ENCODE measurements around the gene CLASP2.
"Not testable (repeated sequence)": the region's sequence is repeated elsewhere in the genome, so short reads cannot be mapped to it uniquely, and the experiment has no call there.

CLASP2 gene

DNA sequence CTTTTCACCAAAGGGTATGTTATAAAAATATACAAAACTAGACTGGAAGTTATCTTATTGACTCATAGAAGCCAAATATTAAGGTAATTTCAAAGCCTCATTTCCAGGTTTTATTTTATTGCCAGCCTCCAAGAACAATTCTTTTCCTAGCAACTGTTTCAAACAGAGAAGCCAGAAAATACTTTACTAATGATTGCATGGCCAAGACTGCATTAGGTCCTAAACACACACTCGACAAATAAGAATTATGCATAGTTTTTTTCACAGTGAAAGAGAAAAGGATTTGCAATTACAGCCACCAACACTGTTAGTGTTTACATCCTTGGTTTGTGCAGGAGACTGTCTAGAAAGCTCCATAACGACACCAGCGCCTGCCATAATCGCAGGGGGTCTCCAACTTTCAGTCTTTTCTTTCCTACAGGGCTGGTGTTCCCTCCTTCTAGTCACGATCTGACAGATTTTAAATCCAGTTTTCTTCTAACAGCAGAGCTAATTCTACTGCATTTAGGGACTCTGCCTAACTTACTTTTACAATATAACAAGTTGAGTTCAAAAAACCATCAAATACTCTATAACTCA is 58.1 kb downstream of the CLASP2 start:
- Mint-ChIP-seq H3K9me3 (no peaks in the 10 kb centered on the region), H3K27ac (peak overlapping the region; percentile 72), H3K4me3 (no peak overlapping the region), H3K36me3 (peaks cover 24% of the 10 kb centered on the region), H3K27me3 (no peaks in the 10 kb centered on the region), H3K4me1 (peaks cover 29% of the 10 kb centered on the region)
- ATAC-seq: no peak

DNA sequence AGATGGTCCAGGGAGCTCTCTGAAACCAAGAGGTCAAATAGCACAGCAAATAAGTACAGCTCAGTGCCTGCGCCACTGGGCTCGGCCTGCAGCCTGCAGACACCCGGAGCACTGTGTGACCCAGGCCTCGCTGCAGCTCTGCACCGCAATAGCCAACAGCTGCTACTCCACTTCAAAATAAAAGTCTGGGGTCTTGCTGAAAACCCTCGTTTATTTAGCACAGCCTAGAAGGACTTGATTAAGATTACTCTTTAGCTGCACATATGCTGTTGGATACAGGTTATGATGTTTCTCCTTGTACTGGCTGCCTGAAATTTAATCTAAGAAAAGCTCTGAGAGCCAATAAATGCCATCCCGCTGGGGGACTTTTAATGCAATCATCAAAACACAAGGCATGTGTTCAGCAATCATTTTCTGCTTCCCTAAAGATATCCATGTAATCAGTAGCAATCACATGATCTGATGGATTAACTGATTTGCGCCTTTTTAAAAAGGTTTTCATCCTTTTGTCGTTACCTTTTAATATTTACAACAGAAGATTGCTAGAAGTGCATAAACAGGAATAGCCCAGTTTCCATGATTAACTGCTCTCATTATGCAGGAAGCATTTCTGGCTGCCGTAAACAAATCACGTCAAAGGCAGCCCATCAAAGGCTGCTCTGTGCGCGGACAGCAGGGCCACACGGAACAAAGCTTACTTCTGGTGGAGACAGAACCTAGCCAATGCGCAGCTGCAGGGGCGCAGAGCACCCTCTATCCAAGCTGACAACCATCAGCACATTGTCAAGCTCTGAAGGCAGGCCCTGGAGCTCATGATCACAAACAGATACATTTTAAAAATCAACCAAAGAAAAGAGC is 58.8 kb downstream of the CLASP2 start:
- peaks cover 24% of the 10 kb centered on the region for H3K4me1 Mint-ChIP-seq
- H3K27me3 Mint-ChIP-seq: no peaks in the 10 kb centered on the region
- peak overlapping the region; percentile 72 for H3K27ac Mint-ChIP-seq
- H3K4me3 Mint-ChIP-seq: peak overlapping the region; percentile 69
- H3K9me3 Mint-ChIP-seq: no peaks in the 10 kb centered on the region
- H3K36me3 Mint-ChIP-seq: peaks cover 20% of the 10 kb centered on the region
- ATAC-seq: peak; percentile 89

DNA sequence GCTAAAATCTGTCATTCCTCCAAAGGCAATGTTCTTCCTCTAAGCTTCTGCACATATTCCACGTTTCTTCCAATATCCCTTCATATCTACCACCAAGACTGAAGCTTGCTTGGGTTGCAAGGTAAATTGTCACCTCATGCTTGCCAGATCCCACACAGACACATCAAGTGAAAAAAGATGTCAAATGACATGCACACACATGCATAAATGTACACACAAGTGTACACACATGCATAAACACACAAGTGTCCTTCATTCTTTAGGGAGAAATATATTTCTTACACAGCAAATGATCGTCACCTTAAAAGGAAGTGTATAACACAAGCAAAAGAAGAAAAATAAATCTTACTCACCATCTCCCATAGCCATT is 59.4 kb downstream of the CLASP2 start:
- peaks cover 19% of the 10 kb centered on the region for H3K36me3 Mint-ChIP-seq
- H3K27ac Mint-ChIP-seq: peak overlapping the region; percentile 72
- no peak for ATAC-seq
- H3K4me3 Mint-ChIP-seq: peak overlapping the region; percentile 69
- no peaks in the 10 kb centered on the region for H3K9me3 Mint-ChIP-seq
- H3K27me3 Mint-ChIP-seq: no peaks in the 10 kb centered on the region
- H3K4me1 Mint-ChIP-seq: peaks cover 28% of the 10 kb centered on the region

DNA sequence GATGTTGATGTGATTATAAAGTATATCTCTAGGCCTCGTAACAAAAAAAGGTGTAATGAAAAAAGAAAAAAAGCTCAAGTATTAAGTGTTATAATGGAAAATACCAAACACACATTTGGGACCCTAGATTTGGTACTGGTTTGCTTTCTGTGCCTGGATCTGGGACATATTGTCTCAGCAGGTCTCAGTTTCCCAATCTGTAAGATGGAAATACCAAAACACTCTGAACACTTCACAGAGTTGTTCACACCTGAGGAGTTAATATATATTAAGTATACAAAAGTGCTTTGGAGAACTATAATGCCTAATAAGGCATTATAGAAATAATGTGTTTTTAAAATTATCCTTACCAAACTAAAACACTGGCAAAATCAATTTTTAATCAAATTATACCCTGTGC is 60.0 kb downstream of the CLASP2 start:
- H3K4me3 Mint-ChIP-seq: no peak overlapping the region
- H3K4me1 Mint-ChIP-seq: peaks cover 28% of the 10 kb centered on the region
- no peak overlapping the region for H3K27ac Mint-ChIP-seq
- no peak for ATAC-seq
- H3K27me3 Mint-ChIP-seq: no peaks in the 10 kb centered on the region
- no peaks in the 10 kb centered on the region for H3K9me3 Mint-ChIP-seq
- peaks cover 14% of the 10 kb centered on the region for H3K36me3 Mint-ChIP-seq

DNA sequence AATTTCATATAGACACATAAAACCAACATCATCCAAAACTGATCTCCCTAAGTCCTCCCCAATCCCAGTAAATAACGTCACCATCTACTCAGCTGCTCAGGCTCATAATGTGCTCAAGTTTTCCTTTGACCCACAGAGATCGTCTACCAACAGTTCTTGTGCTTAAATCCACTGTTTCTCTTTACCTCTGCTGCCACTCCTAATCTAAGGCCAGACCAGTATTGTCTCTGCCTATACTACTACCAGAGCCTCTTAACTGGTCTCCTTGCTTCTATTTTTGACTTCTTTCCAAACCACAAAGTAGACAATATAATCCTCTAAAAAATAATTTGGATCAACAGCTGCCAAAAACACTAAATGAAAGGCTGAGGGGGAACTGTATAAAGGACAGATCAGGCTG is 65.3 kb downstream of the CLASP2 start:
- ATAC-seq: no peak
- no peaks in the 10 kb centered on the region for H3K27me3 Mint-ChIP-seq
- no peak overlapping the region for H3K4me3 Mint-ChIP-seq
- H3K9me3 Mint-ChIP-seq: no peaks in the 10 kb centered on the region
- peaks cover 31% of the 10 kb centered on the region for H3K4me1 Mint-ChIP-seq
- peaks cover 7% of the 10 kb centered on the region for H3K36me3 Mint-ChIP-seq
- H3K27ac Mint-ChIP-seq: no peak overlapping the region

DNA sequence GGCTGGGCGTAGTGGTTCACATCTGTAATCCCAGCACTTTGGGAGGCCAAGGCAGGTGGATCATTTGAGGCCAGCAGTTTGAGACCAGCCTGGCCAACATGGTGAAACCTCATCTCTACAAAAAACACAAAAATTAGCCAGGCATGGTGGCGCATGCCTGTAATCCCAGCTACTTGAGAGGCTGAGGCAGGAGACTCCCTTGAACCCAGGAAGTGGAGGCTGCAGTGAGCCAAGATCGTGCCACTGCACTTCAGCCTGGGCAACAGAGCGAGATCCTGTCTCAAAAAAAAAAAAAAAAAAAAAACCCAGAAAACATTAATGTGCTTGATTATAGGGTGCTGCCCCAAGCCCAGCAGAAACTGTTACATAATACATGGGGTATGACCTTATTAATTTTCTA is 67.0 kb downstream of the CLASP2 start:
- not testable (repeated sequence) for H3K27ac Mint-ChIP-seq, H3K4me3 Mint-ChIP-seq, H3K36me3 Mint-ChIP-seq, H3K9me3 Mint-ChIP-seq, ATAC-seq, H3K27me3 Mint-ChIP-seq
- H3K4me1 Mint-ChIP-seq: peaks cover 31% of the 10 kb centered on the region

DNA sequence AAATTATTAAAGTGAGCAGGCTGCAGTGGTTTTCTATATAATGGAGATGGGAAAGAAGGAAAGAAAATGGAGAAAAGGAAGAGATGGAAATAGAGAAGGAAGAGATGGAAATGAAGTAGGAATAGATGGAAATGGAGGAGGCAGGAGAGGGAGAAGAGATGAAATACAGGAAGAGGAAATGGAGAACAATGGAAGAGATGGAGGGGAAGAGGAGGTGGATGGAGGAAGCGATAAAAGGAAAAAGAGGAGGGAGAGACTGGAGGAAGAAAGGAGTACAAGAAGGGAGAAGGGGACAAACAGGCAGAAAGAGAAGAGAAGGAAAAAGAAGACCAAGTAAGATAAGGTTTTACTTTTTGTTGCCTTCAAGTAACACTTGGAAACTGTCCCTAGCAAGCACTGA is 67.6 kb downstream of the CLASP2 start:
- no peak overlapping the region for H3K4me3 Mint-ChIP-seq
- ATAC-seq: no peak
- peaks cover 7% of the 10 kb centered on the region for H3K36me3 Mint-ChIP-seq
- H3K4me1 Mint-ChIP-seq: peaks cover 31% of the 10 kb centered on the region
- H3K9me3 Mint-ChIP-seq: no peaks in the 10 kb centered on the region
- H3K27me3 Mint-ChIP-seq: no peaks in the 10 kb centered on the region
- no peak overlapping the region for H3K27ac Mint-ChIP-seq

DNA sequence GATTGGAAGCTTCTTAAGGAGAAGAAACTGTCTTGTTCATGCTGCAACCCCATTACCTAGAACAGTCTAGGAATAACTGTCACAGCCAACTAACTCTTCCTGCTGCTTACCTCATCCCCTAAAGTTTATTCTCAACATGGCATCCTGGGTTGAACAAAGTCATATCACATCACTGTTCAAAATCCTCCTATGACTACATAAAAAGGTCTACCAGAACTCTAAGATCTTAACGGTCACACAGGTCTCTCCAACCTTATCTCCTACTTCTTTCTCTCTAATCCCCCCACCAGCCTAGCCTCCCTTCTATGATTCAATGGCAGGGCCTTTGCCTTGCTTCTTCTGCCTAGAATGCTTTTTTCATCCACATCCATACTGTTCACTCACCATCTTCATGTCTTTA is 69.3 kb downstream of the CLASP2 start:
- Mint-ChIP-seq H3K27me3 (no peaks in the 10 kb centered on the region), H3K4me3 (no peak overlapping the region), H3K27ac (no peak overlapping the region), H3K4me1 (peaks cover 24% of the 10 kb centered on the region), H3K36me3 (peaks cover 7% of the 10 kb centered on the region), H3K9me3 (no peaks in the 10 kb centered on the region)
- ATAC-seq: no peak

DNA sequence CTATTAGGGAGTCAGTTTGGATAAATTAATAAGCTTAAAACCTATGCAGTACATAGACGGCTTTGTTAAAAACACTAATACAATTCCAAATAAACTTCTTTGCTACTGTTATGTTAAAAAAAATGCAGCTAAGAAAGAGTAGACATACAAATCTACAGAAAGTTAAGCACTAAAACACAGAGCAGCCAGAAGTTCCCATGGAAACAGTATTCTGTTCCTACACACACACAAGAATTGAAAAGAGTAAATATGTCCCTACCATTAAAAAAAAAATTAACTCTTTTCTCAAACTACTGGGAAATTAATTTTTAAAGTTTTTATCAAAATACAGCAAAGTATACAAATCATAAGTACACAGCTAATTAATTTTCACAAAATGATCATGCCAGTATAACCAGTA is 71.6 kb downstream of the CLASP2 start:
- Mint-ChIP-seq H3K27me3 (no peaks in the 10 kb centered on the region), H3K27ac (no peak overlapping the region), H3K36me3 (peaks cover 13% of the 10 kb centered on the region), H3K4me1 (peaks cover 14% of the 10 kb centered on the region), H3K4me3 (no peak overlapping the region), H3K9me3 (no peaks in the 10 kb centered on the region)
- ATAC-seq: no peak

DNA sequence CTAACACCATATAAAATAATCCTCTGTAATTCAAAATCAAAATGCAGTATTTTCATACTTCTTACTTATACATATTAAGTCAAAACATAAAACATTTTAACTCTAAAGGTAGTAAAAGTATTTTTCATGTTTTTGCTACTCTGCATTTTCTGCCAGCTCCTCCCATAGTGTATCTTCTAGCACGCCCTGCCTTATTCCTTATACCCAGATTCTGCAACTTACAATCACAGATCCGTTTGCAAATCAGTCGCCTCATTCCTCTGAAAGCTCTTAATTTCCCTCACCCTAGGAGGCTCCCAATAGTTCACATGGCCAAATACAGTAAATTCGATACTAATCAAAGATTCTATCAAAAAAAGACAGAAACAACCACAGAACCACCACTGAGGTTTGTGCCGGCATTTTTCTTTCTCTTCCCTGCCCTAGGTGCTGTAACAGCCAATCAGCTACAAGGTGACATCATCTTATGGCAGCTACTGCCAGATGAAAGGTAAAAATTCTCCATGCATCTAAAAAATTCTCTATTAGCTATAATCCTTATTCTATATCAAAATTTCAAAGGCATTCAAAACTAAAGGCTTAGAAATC is 72.9 kb downstream of the CLASP2 start:
- Mint-ChIP-seq H3K9me3 (no peaks in the 10 kb centered on the region), H3K27ac (no peak overlapping the region), H3K36me3 (peaks cover 7% of the 10 kb centered on the region), H3K4me1 (peaks cover 8% of the 10 kb centered on the region), H3K27me3 (no peaks in the 10 kb centered on the region), H3K4me3 (no peak overlapping the region)
- no peak for ATAC-seq

DNA sequence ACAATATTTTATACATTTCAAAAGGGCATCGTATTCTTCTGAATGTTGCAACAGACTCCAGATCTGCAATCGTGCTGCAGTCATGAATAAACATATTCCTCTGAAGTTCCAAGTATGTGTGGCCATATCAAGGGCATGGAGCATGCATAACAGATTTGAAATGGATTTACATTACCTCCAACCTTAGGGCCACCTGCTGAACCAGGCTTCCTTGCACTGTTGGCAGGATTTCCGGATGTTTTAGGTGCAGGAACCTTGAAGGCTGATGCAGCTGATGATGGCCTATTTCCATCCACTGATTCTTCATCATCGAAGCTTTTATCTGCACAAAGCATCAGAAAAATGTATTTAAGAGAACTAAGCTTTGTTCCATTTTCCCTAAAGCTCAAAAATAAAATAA is 73.5 kb downstream of the CLASP2 start:
- ATAC-seq: no peak
- H3K27ac Mint-ChIP-seq: no peak overlapping the region

DNA sequence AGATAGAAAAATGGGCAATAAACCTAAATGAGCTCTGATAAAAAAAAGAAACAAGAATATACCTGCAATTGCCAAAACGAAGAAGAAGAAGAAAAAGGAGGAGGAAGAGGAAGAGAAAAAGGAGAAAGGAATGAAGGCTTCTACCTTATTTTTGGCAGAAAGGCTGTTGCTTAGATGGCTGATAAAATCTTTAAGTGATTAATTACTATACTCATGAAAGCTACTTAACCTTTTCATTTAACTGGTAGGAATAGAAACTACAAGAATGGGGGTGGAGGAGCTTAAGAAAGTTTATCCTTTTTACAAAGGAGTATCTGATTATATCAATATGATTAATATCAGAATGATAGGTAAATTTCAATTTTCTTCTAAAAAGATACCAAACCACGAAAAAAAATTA is 75.2 kb downstream of the CLASP2 start:
- no peaks in the 10 kb centered on the region for H3K9me3 Mint-ChIP-seq
- peaks cover 6% of the 10 kb centered on the region for H3K36me3 Mint-ChIP-seq
- ATAC-seq: no peak
- no peaks in the 10 kb centered on the region for H3K27me3 Mint-ChIP-seq
- H3K4me1 Mint-ChIP-seq: no peaks in the 10 kb centered on the region
- no peak overlapping the region for H3K4me3 Mint-ChIP-seq
- no peak overlapping the region for H3K27ac Mint-ChIP-seq

More for the DNA sequence above, 73.5 kb downstream of the CLASP2 start:
- Mint-ChIP-seq H3K27me3 (no peaks in the 10 kb centered on the region), H3K4me1 (peaks cover 6% of the 10 kb centered on the region), H3K4me3 (no peak overlapping the region), H3K36me3 (peaks cover 6% of the 10 kb centered on the region), H3K9me3 (no peaks in the 10 kb centered on the region)

DNA sequence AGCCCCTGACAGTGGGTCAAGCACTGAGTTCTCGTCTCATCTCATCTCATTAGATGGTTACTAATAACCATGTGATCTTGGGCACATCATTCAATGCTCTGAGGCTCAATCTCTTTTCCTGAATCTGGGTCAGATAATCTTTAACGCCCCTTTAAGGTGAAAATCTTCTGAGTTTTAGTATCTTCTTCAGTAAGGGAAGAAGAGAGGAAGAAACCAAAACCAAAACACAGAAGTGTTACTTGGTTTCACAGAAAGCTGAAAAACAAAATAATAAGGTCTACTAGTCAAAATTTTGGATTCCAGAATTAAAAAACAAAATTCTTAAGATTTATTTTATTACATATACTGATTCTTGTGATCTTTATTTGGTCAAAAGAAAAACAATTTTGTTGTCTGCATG is 78.2 kb downstream of the CLASP2 start:
- ATAC-seq: no peak
- Mint-ChIP-seq H3K27ac (no peak overlapping the region), H3K27me3 (no peaks in the 10 kb centered on the region), H3K4me3 (no peak overlapping the region), H3K36me3 (peaks cover 6% of the 10 kb centered on the region), H3K4me1 (peaks cover 7% of the 10 kb centered on the region), H3K9me3 (no peaks in the 10 kb centered on the region)

DNA sequence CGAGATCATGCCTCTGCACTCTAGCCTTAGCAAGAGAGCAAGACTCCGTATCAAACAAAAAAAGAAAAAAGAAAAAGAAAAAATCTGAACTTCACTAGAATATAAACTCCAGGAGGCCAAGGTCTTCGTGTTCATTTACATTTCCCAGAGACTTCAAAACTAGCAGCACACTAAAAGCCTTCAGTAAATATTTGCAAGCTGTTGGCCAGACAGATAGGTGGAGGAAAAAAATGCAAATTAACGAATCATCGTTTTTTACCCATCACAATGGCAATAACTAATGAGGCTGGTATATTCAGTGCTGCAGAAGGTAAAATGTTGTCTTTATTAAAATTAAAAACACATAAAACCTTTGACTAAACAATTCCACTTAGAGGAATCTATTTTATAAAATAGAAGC is 80.6 kb downstream of the CLASP2 start:
- Mint-ChIP-seq H3K4me1 (peaks cover 7% of the 10 kb centered on the region), H3K4me3 (no peak overlapping the region), H3K36me3 (peaks cover 16% of the 10 kb centered on the region), H3K9me3 (no peaks in the 10 kb centered on the region), H3K27me3 (no peaks in the 10 kb centered on the region), H3K27ac (no peak overlapping the region)
- no peak for ATAC-seq

DNA sequence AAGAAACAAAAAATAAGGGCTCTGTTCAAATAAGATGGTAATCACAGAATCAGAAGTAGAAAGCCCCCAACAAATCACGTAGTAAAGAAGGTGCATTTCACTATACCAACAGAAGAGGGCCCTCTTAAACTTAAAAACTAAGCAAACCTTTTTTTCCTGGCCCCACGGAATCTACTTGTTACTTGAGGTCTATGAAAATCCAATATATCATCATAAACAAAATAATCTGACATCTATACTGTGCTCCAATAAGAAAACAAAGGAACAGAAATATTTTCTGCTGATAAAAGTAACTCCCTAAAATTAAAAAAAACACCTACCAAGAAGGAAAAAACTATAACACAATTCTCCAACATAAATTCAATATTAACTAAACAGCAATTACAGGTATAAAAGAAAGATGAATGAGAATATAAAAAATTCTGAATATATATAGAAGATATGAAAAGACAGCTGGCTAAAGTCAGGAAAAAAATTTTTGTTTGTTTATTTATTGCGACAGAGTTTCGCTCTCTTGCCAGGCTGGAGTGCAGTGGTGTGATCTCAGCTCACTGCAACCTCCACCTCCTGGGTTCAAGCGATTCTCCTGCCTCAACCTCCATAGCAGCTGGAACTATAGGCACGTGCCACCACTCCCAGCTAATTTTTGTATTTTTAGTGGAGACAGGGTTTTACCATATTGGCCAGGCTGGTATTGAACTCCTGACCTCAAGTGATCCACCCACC is 81.8 kb downstream of the CLASP2 start:
- Mint-ChIP-seq H3K4me3 (no peak overlapping the region), H3K27ac (peak overlapping the region; percentile 30), H3K36me3 (peaks cover 14% of the 10 kb centered on the region), H3K4me1 (peaks cover 7% of the 10 kb centered on the region), H3K9me3 (no peaks in the 10 kb centered on the region), H3K27me3 (no peaks in the 10 kb centered on the region)
- ATAC-seq: no peak
